HepG2 (cell line): Measurements from ENCODE around the gene AGPAT2. TPM values are rescaled to one million over a fixed set of nuclear protein-coding genes. Genes with fewer than 3 reads are reported as not detected.

Experiments
- ARID5B ChIP-seq: IDR thresholded peaks from 2 replicates; pipeline ENCODE4 v1.4.0; 2020; ENCODE audit warnings: mild to moderate bottlenecking, missing genetic modification reagents
- ATRX ChIP-seq: sonication (generic); formaldehyde crosslinking; IDR thresholded peaks from 2 replicates; pipeline ENCODE4 v1.4.0; 2020; ENCODE audit warnings: missing genetic modification reagents, borderline replicate concordance
- CHD2 ChIP-seq: IDR thresholded peaks from 2 replicates; pipeline ENCODE4 v1.6.1; 2011; ENCODE audit warnings: low read depth, low read length, improper control_type of control experiment
- DRAP1 ChIP-seq: IDR thresholded peaks from 2 replicates; pipeline ENCODE4 v1.6.1; 2016; ENCODE audit warnings: missing genetic modification reagents, missing compliant biosample characterization
- EP300 ChIP-seq, 3 experiments: sonication (generic) in 1 of 3; formaldehyde crosslinking in 1 of 3; IDR thresholded peaks; 2 replicates each; pipeline versions ENCODE4 v1.5.1 to v1.6.1; 2011 to 2020; ENCODE audit warnings: low read depth in 2 of 3, low read length in 2 of 3, borderline replicate concordance in 1 of 3, improper control_type of control experiment in 1 of 3, mild to moderate bottlenecking in 1 of 3, missing genetic modification reagents in 1 of 3, moderate library complexity in 1 of 3
- FOXJ3 ChIP-seq: sonication (generic); formaldehyde crosslinking; IDR thresholded peaks from 2 replicates; pipeline ENCODE4 v1.4.0; 2020; ENCODE audit warnings: missing genetic modification reagents, mild to moderate bottlenecking, borderline replicate concordance
- PHF5A ChIP-seq: IDR thresholded peaks from one replicate; pipeline ENCODE4 v1.6.1; 2018; ENCODE audit warnings: low read depth, missing genetic modification reagents; ENCODE audit not compliant: unreplicated experiment
- PLSCR1 ChIP-seq: sonication (generic); formaldehyde crosslinking; IDR thresholded peaks from 2 replicates; pipeline ENCODE4 v1.5.0; 2020; ENCODE audit warnings: missing genetic modification reagents, mild to moderate bottlenecking, borderline replicate concordance
- PRMT3 ChIP-seq: sonication (generic); formaldehyde crosslinking; IDR thresholded peaks from 2 replicates; pipeline ENCODE4 v1.8.1; 2022; ENCODE audit warnings: low read depth, mild to moderate bottlenecking, moderate library complexity, missing genetic modification reagents, borderline replicate concordance
- SALL1 ChIP-seq: sonication (generic); formaldehyde crosslinking; IDR thresholded peaks from 2 replicates; pipeline ENCODE4 v1.8.0; 2022; ENCODE audit warnings: mild to moderate bottlenecking, missing genetic modification reagents
- SOX5 ChIP-seq: IDR thresholded peaks from 2 replicates; pipeline ENCODE4 v1.6.1; 2016; ENCODE audit warnings: borderline replicate concordance
- STAG1 ChIP-seq: sonication (generic); formaldehyde crosslinking; IDR thresholded peaks from 2 replicates; pipeline ENCODE4 v1.4.0; 2020; ENCODE audit warnings: missing genetic modification reagents
- THAP11 ChIP-seq: IDR thresholded peaks from 2 replicates; pipeline ENCODE4 v1.6.1; 2016; ENCODE audit warnings: missing biosample characterization, missing genetic modification reagents
- ZNF101 ChIP-seq: sonication (generic); formaldehyde crosslinking; IDR thresholded peaks from 2 replicates; pipeline ENCODE4 v1.4.0; 2020; ENCODE audit warnings: mild to moderate bottlenecking, low read depth, missing genetic modification reagents, borderline replicate concordance
- ZNF350 ChIP-seq: sonication (generic); formaldehyde crosslinking; IDR thresholded peaks from 2 replicates; pipeline ENCODE4 v1.4.0; 2020; ENCODE audit warnings: mild to moderate bottlenecking, low read depth, missing genetic modification reagents, borderline replicate concordance
- ZNF550 ChIP-seq: sonication (generic); formaldehyde crosslinking; IDR thresholded peaks from 2 replicates; pipeline ENCODE4 v1.4.0; 2020; ENCODE audit warnings: mild to moderate bottlenecking, missing genetic modification reagents, borderline replicate concordance
- ZSCAN29 ChIP-seq: sonication (generic); formaldehyde crosslinking; conservative IDR thresholded peaks from 2 replicates; pipeline ENCODE4 v1.4.0; 2020; ENCODE audit warnings: mild to moderate bottlenecking, missing genetic modification reagents
- ZXDC ChIP-seq: sonication (generic); formaldehyde crosslinking; IDR thresholded peaks from 2 replicates; pipeline ENCODE4 v1.5.0; 2020; ENCODE audit warnings: mild to moderate bottlenecking, missing genetic modification reagents
- polyA plus RNA-seq, 8 experiments: library from polyadenylated mRNA; depleted of rRNA in 3 of 8; stranded (reverse) in 7 of 8; unstranded in 1 of 8; fragments of >200 nt; fragmentation: Illumina TruSeq in 4 of 8; extraction: Trizol in 4 of 8; gene quantifications; 2 replicates each; pipeline versions ENCODE4 v1.2.1 to v1.2.3, GENCODE V29; 2011 to 2016; ENCODE audit warnings: low read depth in 4 of 8, missing spikeins in 1 of 8, mixed read lengths in 1 of 8; ENCODE audit not compliant: insufficient read depth in 1 of 8
- total RNA-seq, 5 experiments: library from RNA; depleted of rRNA; stranded (reverse); fragments of >200 nt; fragmentation: Illumina TruSeq; extraction: Trizol; gene quantifications; 2 replicates each; pipeline ENCODE4 v1.2.3, GENCODE V29; 2016; ENCODE audit warnings: low read depth in 1 of 5
- TF ChIP-seq, protein P1 (sequence below): sonication (generic); formaldehyde crosslinking; IDR thresholded peaks from 2 replicates; pipeline ENCODE4 v1.4.0; 2020; ENCODE audit warnings: missing genetic modification reagents

AGPAT2 gene
- total and polyA plus RNA-seq, 2 of the 13 experiments (the other 11 are each of a cell fraction or from before 2014, with no cell fraction given), result 3.9 to 25.8 TPM

DNA sequence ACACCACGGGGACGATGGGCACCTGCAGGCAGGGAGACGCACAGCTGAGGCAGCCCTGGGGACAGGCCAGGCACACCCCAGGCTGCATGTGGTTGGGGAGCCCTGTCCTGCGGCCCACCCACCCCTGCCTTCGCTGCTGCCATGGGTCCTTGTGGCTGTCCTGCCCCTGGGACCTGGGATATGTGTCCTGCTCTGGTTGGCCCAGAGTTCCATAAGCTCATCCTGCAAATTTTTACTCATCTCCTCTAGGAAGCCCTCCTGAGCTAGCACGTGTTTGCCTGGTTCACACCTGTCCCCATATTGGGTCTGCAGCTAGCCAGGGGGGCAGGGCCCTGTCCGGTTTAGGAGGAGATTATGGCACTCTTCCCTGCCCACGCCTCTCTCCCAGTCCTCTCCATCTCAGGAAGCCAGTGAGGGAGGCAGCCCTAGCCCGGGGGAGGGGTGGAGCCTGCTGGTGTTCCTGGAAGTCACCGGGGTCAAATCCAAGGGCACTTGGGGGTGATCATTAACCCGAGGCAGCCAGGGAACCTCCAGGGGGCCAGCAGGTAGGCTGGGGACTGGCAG, 12.4 kb downstream of the AGPAT2 start (continued):
- TF ChIP-seq ZXDC (CRISPR knock-in tag) (no peak), THAP11 (CRISPR knock-in tag) (0 out of 2 replicates have a peak, but pooled peaks have one; percentile 23), ATRX (CRISPR knock-in tag) (no peak), SALL1 (CRISPR knock-in tag) (peak; percentile 78), CHD2 (no peak), ARID5B (CRISPR knock-in tag) (peak; percentile 69; the same call in 1 of the 2 replicates), ZNF350 (CRISPR knock-in tag) (no peak), ZNF101 (CRISPR knock-in tag) (no peak), ZNF550 (CRISPR knock-in tag) (no peak), PHF5A (CRISPR knock-in tag) (no peak), PLSCR1 (CRISPR knock-in tag) (no peak), DRAP1 (0 out of 2 replicates have a peak, but pooled peaks have one; percentile 25), EP300 (IDR thresholded peaks at IDR 0.05; ENCODE audit: low read depth in 2 of 2, low read length in 2 of 2) (peak in 1 of 2 experiments; percentile 58; a peak in 2 of 4 replicates), EP300 (CRISPR knock-in tag; IDR thresholded peaks at IDR 0.05; ENCODE audit: borderline replicate concordance) (no peak), FOXJ3 (CRISPR knock-in tag) (no peak), STAG1 (CRISPR knock-in tag) (no peak), PRMT3 (CRISPR knock-in tag) (no peak), ZSCAN29 (no peak), SOX5 (CRISPR knock-in tag) (peak; percentile 38; the same call in 1 of the 2 replicates)
- TF ChIP-seq, protein P1, sequence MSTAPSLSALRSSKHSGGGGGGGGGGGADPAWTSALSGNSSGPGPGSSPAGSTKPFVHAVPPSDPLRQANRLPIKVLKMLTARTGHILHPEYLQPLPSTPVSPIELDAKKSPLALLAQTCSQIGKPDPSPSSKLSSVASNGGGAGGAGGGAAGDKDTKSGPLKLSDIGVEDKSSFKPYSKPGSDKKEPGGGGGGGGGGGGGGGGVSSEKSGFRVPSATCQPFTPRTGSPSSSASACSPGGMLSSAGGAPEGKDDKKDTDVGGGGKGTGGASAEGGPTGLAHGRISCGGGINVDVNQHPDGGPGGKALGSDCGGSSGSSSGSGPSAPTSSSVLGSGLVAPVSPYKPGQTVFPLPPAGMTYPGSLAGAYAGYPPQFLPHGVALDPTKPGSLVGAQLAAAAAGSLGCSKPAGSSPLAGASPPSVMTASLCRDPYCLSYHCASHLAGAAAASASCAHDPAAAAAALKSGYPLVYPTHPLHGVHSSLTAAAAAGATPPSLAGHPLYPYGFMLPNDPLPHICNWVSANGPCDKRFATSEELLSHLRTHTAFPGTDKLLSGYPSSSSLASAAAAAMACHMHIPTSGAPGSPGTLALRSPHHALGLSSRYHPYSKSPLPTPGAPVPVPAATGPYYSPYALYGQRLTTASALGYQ (CRISPR knock-in tag), result no peak; the same call in 1 of the 2 replicates
